Right cardiac atrium (tissue), 5 donors: ENCODE measurements around the gene ST6GALNAC5. TPM values are rescaled to one million over a fixed set of nuclear protein-coding genes. Genes with fewer than 3 reads are reported as not detected.
A peak's percentile ranks its signal among the peaks of the same experiment; 100 is the strongest.

Source experiments
- ATAC-seq, 2 donors: fragments of 200-7000 bp; cut with Tn5 transposase; one replicate each; pipeline versions ENCODE4 v1.8.0 to v1.9.1; 2020; ENCODE audit warnings: moderate library complexity in 2 of 2, mild to moderate bottlenecking in 1 of 2
- DNase-seq, 3 donors: peaks; one replicate each; pipeline ENCODE4 v3.0.0-alpha.2; 2020
- H3K27ac ChIP-seq: one replicate; pipeline ENCODE4 v1.5.1; 2013; ENCODE audit warnings: mild to moderate bottlenecking, low read length, control low read depth, moderate library complexity
- H3K27me3 ChIP-seq: one replicate; pipeline ENCODE4 v1.6.1; 2013; ENCODE audit not compliant: control insufficient read depth, insufficient read depth
- H3K4me1 ChIP-seq: one replicate; pipeline ENCODE4 v1.6.1; 2013; ENCODE audit warnings: low read length; ENCODE audit not compliant: control insufficient read depth, insufficient read depth
- H3K4me3 ChIP-seq: one replicate; pipeline ENCODE4 v1.5.1; 2013; ENCODE audit warnings: low read length, control low read depth
- H3K9me3 ChIP-seq: one replicate; pipeline ENCODE4 v1.6.1; 2013; ENCODE audit warnings: low read length; ENCODE audit not compliant: control insufficient read depth
- WGBS: extraction: QIAGEN DNeasy Blood & Tissue Kit; methylation state at CpG from one replicate; pipeline ENCODE4 v1.1.7; 2013; 5-methylcytosine and 5-hydroxymethylcytosine counted together
- intact Hi-C, 4 donors: fragments of 100-400 bp; cut with DNase I; formaldehyde crosslinking; loops; one replicate each; pipeline versions ENCODE4 v1.11.0 to v1.14.0; 2022 to 2023
- microRNA-seq, 2 donors: library from miRNA; unstranded; fragments of <30 nt; microRNA quantifications; one replicate each; pipeline ENCODE4 v1.2.0, GENCODE V29; 2020 to 2021
- polyA plus RNA-seq: library from polyadenylated mRNA; stranded (reverse); fragments of 200-250 nt; gene quantifications from one replicate; pipeline ENCODE4 v1.2.3, GENCODE V29; 2013
- total RNA-seq, 4 donors: library from RNA; stranded (reverse); fragmentation: NEBNext Ultra II Directional; extraction: Animal tissue kit (Norgen Biotek cat#: 25700); gene quantifications; one replicate each; pipeline ENCODE4 v1.2.1, GENCODE V29; 2021
- donor health status: healthy with polysubstance abuse.
- donor health status: DM: no; HTN: yes; CAD: no.
- donor health status: DM: no; HTN: no; CAD: no.
- donor health status: DM: no; HTN: yes; CAD: no; lungs with severe emphysema.
- donor health status: DM: yes; HTN: yes; CAD: no.

Gene ST6GALNAC5
- total and polyA plus RNA-seq, 5 donors = 0.39 to 2.2 (median 1.5) TPM

- Histone ChIP-seq H3K27me3 (no peaks in the 10 kb centered on the region), H3K9me3 (no peaks in the 10 kb centered on the region), H3K4me3 (no peak overlapping the region), H3K4me1 (no peaks in the 10 kb centered on the region), H3K27ac (no peak overlapping the region)
- WGBS = 59% methylated on average over 4 of the region's 4 CpGs
- intact Hi-C loops = no loop called here
- DNase-seq = no peak
- ATAC-seq = peak in 1 of 2 donors; percentile 33
Observed at GRCh38 chr1:77081834-77082233, 214.6 kb downstream of the ST6GALNAC5 start.

- no peaks in the 10 kb centered on the region for H3K4me1 ChIP-seq
- H3K27me3 ChIP-seq = no peaks in the 10 kb centered on the region
- no peak overlapping the region for H3K4me3 ChIP-seq
- intact Hi-C loops = no loop called here
- ATAC-seq (no peak), DNase-seq (no peak)
- WGBS = 67% methylated on average over 2 of the region's 2 CpGs
- H3K27ac ChIP-seq = no peak overlapping the region
- no peaks in the 10 kb centered on the region for H3K9me3 ChIP-seq
Observed at GRCh38 chr1:77084457-77084856, 217.2 kb downstream of the ST6GALNAC5 start.

- intact Hi-C loops = no loop called here
- ATAC-seq (no peak), DNase-seq (no peak)
- Histone ChIP-seq H3K27me3 (no peaks in the 10 kb centered on the region), H3K4me1 (no peaks in the 10 kb centered on the region), H3K9me3 (no peaks in the 10 kb centered on the region), H3K27ac (no peak overlapping the region), H3K4me3 (no peak overlapping the region)
- WGBS = 96% methylated on average over 1 of the region's 1 CpG
Observed at GRCh38 chr1:77085109-77085508, 217.8 kb downstream of the ST6GALNAC5 start.

- ATAC-seq = no peak
- Histone ChIP-seq H3K27me3 (no peaks in the 10 kb centered on the region), H3K9me3 (no peaks in the 10 kb centered on the region), H3K27ac (no peak overlapping the region), H3K4me1 (no peaks in the 10 kb centered on the region), H3K4me3 (no peak overlapping the region)
- intact Hi-C loops = no loop called here
- WGBS = 57% methylated on average over 2 of the region's 2 CpGs
- DNase-seq = no peak
Observed at GRCh38 chr1:77089756-77090155, 222.5 kb downstream of the ST6GALNAC5 start.

GRCh38 chr1:77095236-77095635 is 228.0 kb downstream of the ST6GALNAC5 start:
- H3K4me3 ChIP-seq = no peak overlapping the region
- no peak overlapping the region for H3K27ac ChIP-seq
- H3K27me3 ChIP-seq = no peaks in the 10 kb centered on the region
- no peak for DNase-seq
- no peak for ATAC-seq
- H3K9me3 ChIP-seq = no peaks in the 10 kb centered on the region
- 92% methylated on average over 1 of the region's 1 CpG for WGBS
- no peaks in the 10 kb centered on the region for H3K4me1 ChIP-seq
- intact Hi-C loops = no loop called here

GRCh38 chr1:77096496-77097255 is 229.4 kb downstream of the ST6GALNAC5 start:
- no peak overlapping the region for H3K4me3 ChIP-seq
- H3K9me3 ChIP-seq = no peaks in the 10 kb centered on the region
- DNase-seq (no peak), ATAC-seq (no peak)
- intact Hi-C loops = no loop called here
- no peak overlapping the region for H3K27ac ChIP-seq
- WGBS = 96% methylated on average over 9 of the region's 9 CpGs
- H3K27me3 ChIP-seq = no peaks in the 10 kb centered on the region
- no peaks in the 10 kb centered on the region for H3K4me1 ChIP-seq

- ATAC-seq (no peak), DNase-seq (no peak)
- Histone ChIP-seq H3K4me1 (no peaks in the 10 kb centered on the region), H3K27me3 (no peaks in the 10 kb centered on the region), H3K9me3 (no peaks in the 10 kb centered on the region), H3K27ac (no peak overlapping the region), H3K4me3 (no peak overlapping the region)
- intact Hi-C loops = no loop called here
- 96% methylated on average over 1 of the region's 1 CpG for WGBS
Observed at GRCh38 chr1:77100875-77101274, 233.6 kb downstream of the ST6GALNAC5 start.

GRCh38 chr1:77103486-77103885 is 236.2 kb downstream of the ST6GALNAC5 start:
- H3K4me3 ChIP-seq = no peak overlapping the region
- no peaks in the 10 kb centered on the region for H3K27me3 ChIP-seq
- no peaks in the 10 kb centered on the region for H3K9me3 ChIP-seq
- H3K27ac ChIP-seq = no peak overlapping the region
- H3K4me1 ChIP-seq = no peaks in the 10 kb centered on the region
- intact Hi-C loops = no loop called here
- WGBS = 91% methylated on average over 4 of the region's 4 CpGs
- ATAC-seq = no peak
- no peak for DNase-seq

GRCh38 chr1:77104672-77105071 is 237.4 kb downstream of the ST6GALNAC5 start:
- Histone ChIP-seq H3K4me3 (no peak overlapping the region), H3K27ac (no peak overlapping the region), H3K9me3 (no peaks in the 10 kb centered on the region), H3K4me1 (no peaks in the 10 kb centered on the region), H3K27me3 (no peaks in the 10 kb centered on the region)
- DNase-seq = no peak
- WGBS = 96% methylated on average over 10 of the region's 10 CpGs
- ATAC-seq = no peak
- intact Hi-C loops = no loop called here

Small RNA genes within 50 kb of the gene (microRNA-seq; reads per million reads assigned to microRNA genes)
- gene MIR7156 = 0 reads per million in 2 donors
